Body of pancreas (tissue), 4 donors: ENCODE data around the gene AKAP13.

Experiments
- POLR2A ChIP-seq, 3 donors: fragments of 450-650 bp; IDR thresholded peaks; one replicate each; pipeline ENCODE4 v1.6.1; 2016; ENCODE audit warnings: antibody characterized with exemption in 3 of 3, mild to moderate bottlenecking in 2 of 3
- TF ChIP-seq, protein P1 (sequence below), 7 experiments: fragments of 450-650 bp in 4 of 7; fragments of 200-600 bp in 3 of 7; sonication (generic) in 3 of 7; IDR thresholded peaks; one replicate each; pipeline ENCODE4 v1.5.1; 2016 to 2019; ENCODE audit warnings: antibody characterized with exemption in 7 of 7

DNA sequence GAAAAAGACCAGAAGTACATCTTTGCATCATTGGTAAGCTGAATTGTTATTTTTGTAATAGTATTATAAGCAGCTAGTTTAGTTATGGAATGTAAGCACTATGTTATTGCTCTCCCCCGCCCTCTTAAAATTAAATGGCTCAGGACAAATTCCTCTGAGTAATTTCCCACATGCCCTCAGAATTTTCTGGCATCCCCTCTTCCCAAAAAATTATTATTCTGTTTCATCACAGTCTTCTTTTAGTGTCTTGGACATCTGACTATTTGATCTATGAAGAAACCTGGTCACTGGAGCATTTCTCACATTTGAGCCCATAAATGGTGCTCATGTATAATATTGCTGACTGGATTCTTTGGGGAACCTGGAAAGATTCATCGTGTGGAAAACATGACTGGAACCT lies 346.1 kb downstream of the AKAP13 start:
- TF ChIP-seq, protein P1, sequence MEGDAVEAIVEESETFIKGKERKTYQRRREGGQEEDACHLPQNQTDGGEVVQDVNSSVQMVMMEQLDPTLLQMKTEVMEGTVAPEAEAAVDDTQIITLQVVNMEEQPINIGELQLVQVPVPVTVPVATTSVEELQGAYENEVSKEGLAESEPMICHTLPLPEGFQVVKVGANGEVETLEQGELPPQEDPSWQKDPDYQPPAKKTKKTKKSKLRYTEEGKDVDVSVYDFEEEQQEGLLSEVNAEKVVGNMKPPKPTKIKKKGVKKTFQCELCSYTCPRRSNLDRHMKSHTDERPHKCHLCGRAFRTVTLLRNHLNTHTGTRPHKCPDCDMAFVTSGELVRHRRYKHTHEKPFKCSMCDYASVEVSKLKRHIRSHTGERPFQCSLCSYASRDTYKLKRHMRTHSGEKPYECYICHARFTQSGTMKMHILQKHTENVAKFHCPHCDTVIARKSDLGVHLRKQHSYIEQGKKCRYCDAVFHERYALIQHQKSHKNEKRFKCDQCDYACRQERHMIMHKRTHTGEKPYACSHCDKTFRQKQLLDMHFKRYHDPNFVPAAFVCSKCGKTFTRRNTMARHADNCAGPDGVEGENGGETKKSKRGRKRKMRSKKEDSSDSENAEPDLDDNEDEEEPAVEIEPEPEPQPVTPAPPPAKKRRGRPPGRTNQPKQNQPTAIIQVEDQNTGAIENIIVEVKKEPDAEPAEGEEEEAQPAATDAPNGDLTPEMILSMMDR (IDR thresholded peaks at IDR 0.05): no peak
- no peak for TF ChIP-seq POLR2A (IDR thresholded peaks at IDR 0.05)
